Stimulated activated CD4-positive, alpha-beta T cell treated with anti-CD3 and anti-CD28 coated beads, Interleukin-4, amount 100 ng/mL, for 1 hour (primary cell): ENCODE results near the gene PADI2.
A peak's percentile ranks its signal among the peaks of the same experiment; 100 is the strongest.

Experiments used
- DNase-seq: peaks from one replicate; pipeline ENCODE4 v3.0.0-alpha.2; 2020

PADI2 gene

GRCh38 chr1:17137441-17137840 is 18.2 kb upstream of the PADI2 start:
- DNase-seq = no peak

GRCh38 chr1:17136936-17137335 is 17.7 kb upstream of the PADI2 start:
- DNase-seq = no peak

- no peak for DNase-seq
Observed at GRCh38 chr1:17136145-17136544, 16.9 kb upstream of the PADI2 start.

- DNase-seq = no peak
Observed at GRCh38 chr1:17135530-17135929, 16.3 kb upstream of the PADI2 start.

GRCh38 chr1:17134724-17135123 is 15.5 kb upstream of the PADI2 start:
- no peak for DNase-seq

- DNase-seq = no peak
Observed at GRCh38 chr1:17134034-17134433, 14.8 kb upstream of the PADI2 start.

GRCh38 chr1:17130138-17130635 is 10.9 kb upstream of the PADI2 start:
- DNase-seq = no peak

GRCh38 chr1:17128361-17128760 is 9.1 kb upstream of the PADI2 start:
- no peak for DNase-seq

- DNase-seq = peak; percentile 88
Observed at GRCh38 chr1:17125756-17126237, 6.5 kb upstream of the PADI2 start.

- no peak for DNase-seq
Observed at GRCh38 chr1:17123196-17124045, 4.2 kb upstream of the PADI2 start.

GRCh38 chr1:17122521-17123164 is 3.4 kb upstream of the PADI2 start:
- no peak for DNase-seq

GRCh38 chr1:17121881-17122280 is 2.6 kb upstream of the PADI2 start:
- no peak for DNase-seq

GRCh38 chr1:17120962-17121837 is 1.9 kb upstream of the PADI2 start:
- no peak for DNase-seq

- no peak for DNase-seq
Observed at GRCh38 chr1:17120481-17120877, 1.2 kb upstream of the PADI2 start.

GRCh38 chr1:17119773-17120480 is 676 bp upstream of the PADI2 start:
- DNase-seq = no peak

GRCh38 chr1:17118706-17119075 is 560 bp downstream of the PADI2 start:
- no peak for DNase-seq

GRCh38 chr1:17118268-17118667 is 983 bp downstream of the PADI2 start:
- no peak for DNase-seq

- no peak for DNase-seq
Observed at GRCh38 chr1:17117451-17118265, 1.6 kb downstream of the PADI2 start.

GRCh38 chr1:17116643-17117042 is 2.6 kb downstream of the PADI2 start:
- DNase-seq = no peak

GRCh38 chr1:17113963-17114362 is 5.3 kb downstream of the PADI2 start:
- no peak for DNase-seq

GRCh38 chr1:17112496-17113236 is 6.6 kb downstream of the PADI2 start:
- no peak for DNase-seq
